Heart left ventricle (tissue), 13 donors: Measurements from ENCODE around the gene USP15.

Experiments used
- CTCF ChIP-seq, 12 donors: fragments of 200-600 bp; sonication (generic) in 4 of 12; IDR thresholded peaks; one replicate each; pipeline versions ENCODE4 v1.5.0 to v1.8.0; 2018 to 2022; ENCODE audit warnings: antibody characterized with exemption in 12 of 12, mild to moderate bottlenecking in 5 of 12
- POLR2A ChIP-seq, 2 donors: fragments of 450-650 bp; IDR thresholded peaks; one replicate each; pipeline ENCODE4 v1.6.1; 2017; ENCODE audit warnings: antibody characterized with exemption in 2 of 2, mild to moderate bottlenecking in 2 of 2, moderate library complexity in 2 of 2
- donor health status: ischemic (EF 13 %, LVEDD 7.1; RV severe dilation, severe dysfunction).
- donor health status: DM: no; HTN: yes; CAD: no.
- donor health status: DM: no; HTN: no; CAD: no.
- donor health status: ischemic (EF 25% LVEDD 6.9; RV normal size, moderate dysfunction).
- donor health status: ischemic (EF 25% LVEDD 5.7; RV mildly dilated, moderate dysfunction).
- donor health status: ischemic (EF 35%, LVEDD 5.7; RV mildly dilated, moderate dysfunction).
- donor health status: nonischemic (EF 11% LVEDD 7.7; RV severe dilation, severe dysfunction).
- donor health status: DM: yes; HTN: yes; CAD: no.
- donor health status: PGD.
- donor health status: ischemic (EF 29% LVEDD 5.4; RV normal size, mild dysfunction).
- donor health status: nonischemic (EF 23%, LVEDD 6.1; RV moderate dilation, normal function).

DNA sequence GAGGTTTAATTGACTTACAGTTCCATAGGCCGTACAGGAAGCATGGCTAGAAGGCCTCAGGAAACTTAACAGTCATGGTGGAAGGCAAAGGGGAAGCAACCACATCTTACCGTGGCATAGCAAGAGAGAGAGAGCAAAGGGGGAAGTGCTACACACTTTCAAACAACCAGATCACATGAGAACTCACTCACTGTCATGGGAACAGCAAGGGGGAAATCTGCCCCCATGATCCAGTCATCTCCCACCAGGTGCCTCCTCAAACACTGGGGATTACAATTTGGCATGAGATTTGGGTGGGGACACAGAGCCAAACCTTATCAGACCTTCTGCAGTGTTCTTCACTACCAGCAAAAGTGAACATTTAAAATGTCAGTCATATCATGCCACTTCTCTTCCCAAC is 58.9 kb downstream of the USP15 start:
- no peak for TF ChIP-seq CTCF (IDR thresholded peaks at IDR 0.05)
- TF ChIP-seq POLR2A (IDR thresholded peaks at IDR 0.05) = no peak
